Hepatocyte (in vitro differentiated cells): ENCODE results near the gene RASSF9. TPM values are rescaled to one million over a fixed set of nuclear protein-coding genes. Genes with fewer than 3 reads are reported as not detected.

ENCODE experiments used
- DNase-seq: peaks from one replicate; pipeline ENCODE4 v3.0.0-alpha.2; 2016; ENCODE audit warnings: low spot score
- H2AFZ ChIP-seq: fragments of 200-600 bp; sonication (generic); 2 replicates; pipeline ENCODE4 v1.6.0; 2016; ENCODE audit warnings: antibody characterized with exemption, mild to moderate bottlenecking
- H3K27ac ChIP-seq: fragments of 200-600 bp; sonication (generic); 2 replicates; pipeline ENCODE4 v1.5.1; 2016; ENCODE audit warnings: mild to moderate bottlenecking
- H3K27me3 ChIP-seq: fragments of 200-600 bp; sonication (generic); 2 replicates; pipeline ENCODE4 v1.6.1; 2016
- H3K36me3 ChIP-seq: fragments of 200-600 bp; sonication (generic); replicated peaks from 2 replicates; pipeline ENCODE4 v1.5.1; 2016; ENCODE audit warnings: low read depth; ENCODE audit not compliant: insufficient read depth
- H3K4me1 ChIP-seq: fragments of 200-600 bp; sonication (generic); 2 replicates; pipeline ENCODE4 v1.5.1; 2016; ENCODE audit warnings: mild to moderate bottlenecking, moderate library complexity; ENCODE audit not compliant: insufficient read depth
- H3K4me2 ChIP-seq: fragments of 200-600 bp; sonication (generic); 2 replicates; pipeline ENCODE4 v1.6.0; 2016
- H3K4me3 ChIP-seq: fragments of 200-600 bp; sonication (generic); 2 replicates; pipeline ENCODE4 v1.5.1; 2016; ENCODE audit warnings: mild to moderate bottlenecking
- H3K79me2 ChIP-seq: fragments of 200-600 bp; sonication (generic); 2 replicates; pipeline ENCODE4 v1.6.0; 2017; ENCODE audit warnings: mild to moderate bottlenecking
- H3K9me2 ChIP-seq: fragments of 200-600 bp; sonication (generic); replicated peaks from 2 replicates; pipeline ENCODE4 v1.6.0; 2017; ENCODE audit warnings: mild to moderate bottlenecking; ENCODE audit not compliant: insufficient read depth
- H3K9me3 ChIP-seq: fragments of 200-600 bp; sonication (generic); 2 replicates; pipeline ENCODE4 v1.5.1; 2016; ENCODE audit warnings: low read depth, mild to moderate bottlenecking
- H4K20me1 ChIP-seq: fragments of 200-600 bp; sonication (generic); 2 replicates; pipeline ENCODE4 v1.6.0; 2016; ENCODE audit warnings: mild to moderate bottlenecking; ENCODE audit not compliant: insufficient read depth, poor library complexity, severe bottlenecking
- CTCF ChIP-seq: fragments of 200-600 bp; sonication (generic); IDR thresholded peaks from 2 replicates; pipeline ENCODE4 v1.5.1; 2016; ENCODE audit warnings: antibody characterized with exemption, mild to moderate bottlenecking; ENCODE audit not compliant: poor library complexity
- EZH2 ChIP-seq: fragments of 200-600 bp; sonication (generic); IDR thresholded peaks from 2 replicates; pipeline ENCODE4 v1.6.1; 2016; ENCODE audit warnings: antibody characterized with exemption, mild to moderate bottlenecking, borderline replicate concordance
- EZH2phosphoT487 ChIP-seq: fragments of 200-600 bp; sonication (generic); IDR thresholded peaks from one replicate; pipeline ENCODE4 v1.6.1; 2018; ENCODE audit warnings: antibody characterized with exemption, mild to moderate bottlenecking, low read depth, moderate library complexity; ENCODE audit not compliant: unreplicated experiment, severe bottlenecking
- WGBS: methylation state at CpG from one replicate; pipeline ENCODE4 v1.1.6; 2016; ENCODE audit warnings: low lambda C conversion rate; ENCODE audit errors: missing lambda C conversion rate; 5-methylcytosine and 5-hydroxymethylcytosine counted together
- polyA plus RNA-seq: library from polyadenylated mRNA; unstranded; fragments of >200 nt; fragmentation: Nextera tagmentation; extraction: Ambion mirVana; gene quantifications from 2 replicates; pipeline ENCODE4 v1.2.1, GENCODE V29; 2016
- total RNA-seq: library from RNA; depleted of rRNA; stranded (reverse); fragments of >200 nt; gene quantifications from 2 replicates; pipeline ENCODE4 v1.2.3, GENCODE V29; 2014

RASSF9 gene
- total and polyA plus RNA-seq, 2 experiments from 2014 or later = 0.31 to 0.60 TPM

DNA sequence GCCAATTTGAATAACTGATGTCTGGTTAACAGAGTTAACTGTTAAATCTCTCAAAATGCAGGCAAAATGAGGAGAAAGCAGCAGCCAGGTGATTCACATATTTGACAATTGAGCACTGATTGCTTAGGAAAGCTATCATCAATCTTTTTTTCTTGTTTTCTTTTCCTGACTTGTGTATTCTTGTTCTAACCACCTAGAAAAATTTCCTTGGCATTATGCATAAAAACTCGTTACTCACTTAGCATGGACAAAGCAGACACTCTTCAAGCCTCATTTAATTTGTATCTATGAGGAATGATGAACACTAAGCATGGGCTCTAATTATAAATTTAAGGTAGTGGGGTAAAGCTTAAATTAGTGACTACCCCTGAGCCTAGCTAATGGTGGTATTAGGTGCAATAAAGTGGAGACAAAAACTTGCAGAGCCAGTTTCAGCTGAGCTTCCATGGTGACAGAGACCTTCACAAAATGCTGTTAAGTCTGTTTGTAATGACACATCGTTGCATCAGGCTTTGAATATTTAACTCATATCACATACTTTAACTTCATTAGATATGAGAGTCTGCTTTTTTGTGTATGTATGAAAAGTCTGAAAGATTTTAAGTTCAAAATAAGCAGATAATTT, 52.0 kb downstream of the RASSF9 start:
- H3K4me2 ChIP-seq = no peak overlapping the region
- H3K4me3 ChIP-seq = no peak overlapping the region
- H3K9me2 ChIP-seq = no peaks in the 10 kb centered on the region
- no peaks in the 10 kb centered on the region for H4K20me1 ChIP-seq
- no peaks in the 10 kb centered on the region for H3K4me1 ChIP-seq
- no peaks in the 10 kb centered on the region for H3K36me3 ChIP-seq
- no peak overlapping the region for H2AFZ ChIP-seq
- no peaks in the 10 kb centered on the region for H3K9me3 ChIP-seq
- TF ChIP-seq EZH2phosphoT487 (no peak), CTCF (no peak), EZH2 (no peak)
- no peak for DNase-seq
- no peaks in the 10 kb centered on the region for H3K27me3 ChIP-seq
- no peaks in the 10 kb centered on the region for H3K79me2 ChIP-seq
- no peak overlapping the region for H3K27ac ChIP-seq
- 50% methylated on average over 2 of the region's 2 CpGs for WGBS

GRCh38 chr12:85782711-85783110, 53.5 kb downstream of the RASSF9 start:
- Histone ChIP-seq H3K27ac (no peak overlapping the region), H2AFZ (no peak overlapping the region), H3K36me3 (no peaks in the 10 kb centered on the region), H3K27me3 (no peaks in the 10 kb centered on the region), H3K9me2 (no peaks in the 10 kb centered on the region), H3K9me3 (no peaks in the 10 kb centered on the region), H3K4me3 (no peak overlapping the region), H3K4me2 (no peak overlapping the region), H4K20me1 (no peaks in the 10 kb centered on the region), H3K79me2 (no peaks in the 10 kb centered on the region), H3K4me1 (no peaks in the 10 kb centered on the region)
- DNase-seq = no peak
- 77% methylated on average over 1 of the region's 1 CpG for WGBS
- TF ChIP-seq EZH2phosphoT487 = no peak
- TF ChIP-seq CTCF = no peak
- TF ChIP-seq EZH2 = no peak

- H4K20me1 ChIP-seq = no peaks in the 10 kb centered on the region
- H3K27me3 ChIP-seq = no peaks in the 10 kb centered on the region
- H3K4me1 ChIP-seq = no peaks in the 10 kb centered on the region
- H3K9me2 ChIP-seq = no peaks in the 10 kb centered on the region
- no peak overlapping the region for H3K27ac ChIP-seq
- H3K9me3 ChIP-seq = no peaks in the 10 kb centered on the region
- TF ChIP-seq EZH2 = no peak
- no peak for TF ChIP-seq CTCF
- no peak for TF ChIP-seq EZH2phosphoT487
- H3K4me2 ChIP-seq = no peak overlapping the region
- DNase-seq = no peak
- H3K4me3 ChIP-seq = no peak overlapping the region
- no peaks in the 10 kb centered on the region for H3K79me2 ChIP-seq
- no peaks in the 10 kb centered on the region for H3K36me3 ChIP-seq
- H2AFZ ChIP-seq = no peak overlapping the region
Measured at GRCh38 chr12:85781766-85782165, 54.4 kb downstream of the RASSF9 start.

DNA sequence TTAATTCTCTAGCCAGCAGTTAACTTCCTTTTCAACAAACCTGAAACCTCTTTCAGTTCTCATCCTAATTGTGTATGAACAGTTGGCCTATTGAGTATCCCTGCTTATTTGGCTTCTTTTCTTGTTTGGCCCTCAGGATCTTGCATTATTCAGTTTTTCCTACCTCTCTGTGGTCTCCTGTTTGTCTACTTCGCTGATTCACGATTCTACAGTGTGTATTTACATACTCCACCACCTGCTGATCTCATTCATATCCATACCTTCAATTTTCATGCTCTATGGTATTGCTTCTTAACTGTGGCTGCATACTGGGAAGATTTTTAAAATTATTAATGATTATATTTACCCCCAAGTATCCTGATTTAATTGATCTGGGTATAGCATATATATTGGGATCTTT, 56.4 kb downstream of the RASSF9 start:
- Histone ChIP-seq H3K27me3 (no peaks in the 10 kb centered on the region), H3K4me1 (no peaks in the 10 kb centered on the region), H3K9me3 (no peaks in the 10 kb centered on the region), H3K9me2 (no peaks in the 10 kb centered on the region), H3K4me3 (no peak overlapping the region), H3K4me2 (no peak overlapping the region), H2AFZ (no peak overlapping the region), H3K27ac (no peak overlapping the region), H3K36me3 (no peaks in the 10 kb centered on the region), H3K79me2 (no peaks in the 10 kb centered on the region), H4K20me1 (no peaks in the 10 kb centered on the region)
- WGBS = 71% methylated on average over 2 of the region's 2 CpGs
- DNase-seq = no peak
- TF ChIP-seq EZH2phosphoT487 = no peak
- no peak for TF ChIP-seq CTCF
- no peak for TF ChIP-seq EZH2
